Left ventricle myocardium inferior (tissue), 1 donor: ENCODE measurements around the gene TTC34. TPM values are rescaled to one million over a fixed set of nuclear protein-coding genes. Genes with fewer than 3 reads are reported as not detected.

Source experiments
- DNase-seq: peaks from one replicate; pipeline ENCODE4 v3.0.0-alpha.2; 2020
- H3K27ac ChIP-seq: fragments of 200-600 bp; replicated peaks from 2 replicates; pipeline ENCODE4 v1.8.0; 2021
- H3K27me3 ChIP-seq: fragments of 200-600 bp; 2 replicates; pipeline ENCODE4 v1.8.0; 2021; ENCODE audit warnings: low read depth
- H3K36me3 ChIP-seq: fragments of 200-600 bp; 2 replicates; pipeline ENCODE4 v1.8.0; 2021
- H3K4me1 ChIP-seq: fragments of 200-600 bp; 2 replicates; pipeline ENCODE4 v1.8.0; 2021
- H3K4me3 ChIP-seq: fragments of 200-600 bp; 2 replicates; pipeline ENCODE4 v1.8.0; 2021; ENCODE audit warnings: mild to moderate bottlenecking, moderate library complexity
- H3K9me3 ChIP-seq: fragments of 200-600 bp; replicated peaks from 2 replicates; pipeline ENCODE4 v1.8.0; 2021
- CTCF ChIP-seq: fragments of 200-600 bp; IDR thresholded peaks from 2 replicates; pipeline ENCODE4 v1.8.0; 2021; ENCODE audit warnings: antibody characterized with exemption, mild to moderate bottlenecking, borderline replicate concordance
- intact Hi-C: fragments of 100-400 bp; cut with micrococcal nuclease; formaldehyde crosslinking; loops from one replicate; pipeline ENCODE4 v1.11.0; 2022
- total RNA-seq: library from RNA; stranded (reverse); fragmentation: NEBNext Ultra II Directional; extraction: Animal tissue kit (Norgen Biotek cat#: 25700); gene quantifications from one replicate; pipeline ENCODE4 v1.2.1, GENCODE V29; 2021
- donor health status: DM: no; HTN: yes; CAD: no; lungs with severe emphysema.

The TTC34 gene
- total RNA-seq, 1 donor from 2014 or later = 0.91 TPM

GRCh38 chr1:2826736-2827292, 25.3 kb upstream of the TTC34 start:
- H3K4me3 ChIP-seq = no peak overlapping the region
- H3K27ac ChIP-seq = no peak overlapping the region
- no peak for DNase-seq
- H3K27me3 ChIP-seq = peaks cover 61% of the 10 kb centered on the region
- no peaks in the 10 kb centered on the region for H3K4me1 ChIP-seq
- intact Hi-C loops = no loop called here
- no peaks in the 10 kb centered on the region for H3K36me3 ChIP-seq
- TF ChIP-seq CTCF = no peak
- H3K9me3 ChIP-seq = peaks cover 22% of the 10 kb centered on the region

- no peak overlapping the region for H3K27ac ChIP-seq
- no peaks in the 10 kb centered on the region for H3K36me3 ChIP-seq
- H3K4me3 ChIP-seq = no peak overlapping the region
- TF ChIP-seq CTCF = no peak
- H3K27me3 ChIP-seq = peaks cover 61% of the 10 kb centered on the region
- H3K4me1 ChIP-seq = no peaks in the 10 kb centered on the region
- peaks cover 22% of the 10 kb centered on the region for H3K9me3 ChIP-seq
- intact Hi-C loops = no loop called here
- no peak for DNase-seq
These were observed 24.8 kb upstream of the TTC34 start for GRCh38 chr1:2826316-2826715.

GRCh38 chr1:2825487-2826189, 24.1 kb upstream of the TTC34 start:
- Histone ChIP-seq H3K36me3 (no peaks in the 10 kb centered on the region), H3K4me1 (no peaks in the 10 kb centered on the region), H3K27me3 (peaks cover 61% of the 10 kb centered on the region), H3K4me3 (no peak overlapping the region), H3K9me3 (peaks cover 22% of the 10 kb centered on the region), H3K27ac (no peak overlapping the region)
- no peak for TF ChIP-seq CTCF
- no peak for DNase-seq
- intact Hi-C loops = no loop called here

GRCh38 chr1:2824999-2825398, 23.5 kb upstream of the TTC34 start:
- no peak for DNase-seq
- Histone ChIP-seq H3K27ac (no peak overlapping the region), H3K27me3 (peaks cover 61% of the 10 kb centered on the region), H3K4me3 (no peak overlapping the region), H3K4me1 (no peaks in the 10 kb centered on the region), H3K9me3 (peaks cover 22% of the 10 kb centered on the region), H3K36me3 (no peaks in the 10 kb centered on the region)
- TF ChIP-seq CTCF = no peak
- intact Hi-C loops = no loop called here

- intact Hi-C loops = no loop called here
- DNase-seq = no peak
- H3K36me3 ChIP-seq = no peaks in the 10 kb centered on the region
- H3K27ac ChIP-seq = no peak overlapping the region
- H3K9me3 ChIP-seq = peaks cover 22% of the 10 kb centered on the region
- H3K4me3 ChIP-seq = no peak overlapping the region
- no peaks in the 10 kb centered on the region for H3K4me1 ChIP-seq
- peaks cover 70% of the 10 kb centered on the region for H3K27me3 ChIP-seq
- TF ChIP-seq CTCF = no peak
These were observed 22.6 kb upstream of the TTC34 start for GRCh38 chr1:2823921-2824610.
